Activated gamma-delta T cell (primary cell): ENCODE data around the gene RAB18.
"Not testable (repeated sequence)": the region's sequence is repeated elsewhere in the genome, so short reads cannot be mapped to it uniquely, and the experiment has no call there.

Source experiments
- DNase-seq: peaks from one replicate; lab custom pipeline; 2025; lab: John Stamatoyannopoulos, UW

RAB18 gene

GRCh38 chr10:27504808-27505460 lies 830 bp downstream of the RAB18 start:
- DNase-seq, result no peak

GRCh38 chr10:27505537-27505936 lies 1.4 kb downstream of the RAB18 start:
- DNase-seq, result not testable (repeated sequence)

- no peak for DNase-seq
Measured at GRCh38 chr10:27506280-27506679, 2.2 kb downstream of the RAB18 start.

GRCh38 chr10:27512548-27512947 lies 8.4 kb downstream of the RAB18 start:
- no peak for DNase-seq

GRCh38 chr10:27513451-27514191 lies 9.5 kb downstream of the RAB18 start:
- no peak for DNase-seq

- no peak for DNase-seq
Measured at GRCh38 chr10:27514243-27514642, 10.1 kb downstream of the RAB18 start.

- DNase-seq, result no peak
Measured at GRCh38 chr10:27518261-27518660, 14.2 kb downstream of the RAB18 start.

- DNase-seq, result no peak
Measured at GRCh38 chr10:27525819-27526218, 21.7 kb downstream of the RAB18 start.

GRCh38 chr10:27526242-27526641 lies 22.1 kb downstream of the RAB18 start:
- no peak for DNase-seq

- DNase-seq, result no peak
Measured at GRCh38 chr10:27527666-27528295, 23.7 kb downstream of the RAB18 start.

- DNase-seq, result no peak
Measured at GRCh38 chr10:27529010-27529783, 25.1 kb downstream of the RAB18 start.

- no peak for DNase-seq
Measured at GRCh38 chr10:27530477-27530876, 26.4 kb downstream of the RAB18 start.

- no peak for DNase-seq
Measured at GRCh38 chr10:27531336-27531847, 27.3 kb downstream of the RAB18 start.

- no peak for DNase-seq
Measured at GRCh38 chr10:27534161-27534700, 30.1 kb downstream of the RAB18 start.

- no peak for DNase-seq
Measured at GRCh38 chr10:27535317-27535716, 31.2 kb downstream of the RAB18 start.

- DNase-seq, result no peak
Measured at GRCh38 chr10:27536437-27536836, 32.3 kb downstream of the RAB18 start.

- DNase-seq, result no peak
Measured at GRCh38 chr10:27537166-27537565, 33.1 kb downstream of the RAB18 start.

GRCh38 chr10:27537787-27538186 lies 33.7 kb downstream of the RAB18 start:
- no peak for DNase-seq

- DNase-seq, result no peak
Measured at GRCh38 chr10:27540672-27541071, 36.6 kb downstream of the RAB18 start.

GRCh38 chr10:27541796-27542729 lies 38.0 kb downstream of the RAB18 start:
- no peak for DNase-seq

- no peak for DNase-seq
Measured at GRCh38 chr10:27542812-27543211, 38.7 kb downstream of the RAB18 start.
